IMR-90 (cell line): ENCODE data around the gene ZNF580. TPM values are rescaled to one million over a fixed set of nuclear protein-coding genes. Genes with fewer than 3 reads are reported as not detected.

ENCODE experiments used
- ATAC-seq: fragments of 200-7000 bp; cut with Tn5 transposase; 2 replicates; pipeline ENCODE4 v1.9.1; 2020; ENCODE audit warnings: low read depth, mild to moderate bottlenecking, moderate library complexity
- BruUV-seq: library from RNA; stranded (reverse); fragments of 400-500 nt; replicated peaks from 2 replicates; lab custom pipeline; 2021; lab: Mats Ljungman, UMichigan
- CTCF ChIA-PET: fragments of 300-600 bp; formaldehyde crosslinking; extraction: SDS; loops from one replicate; lab custom pipeline; 2021; ENCODE audit warnings: antibody characterized with exemption; lab: Yijun Ruan, JAX
- POLR2A ChIA-PET: fragments of 300-600 bp; sonication (Branson Sonifier 250); formaldehyde crosslinking; loops from one replicate; lab custom pipeline; 2022; ENCODE audit warnings: antibody characterized with exemption; ENCODE audit not compliant: unreplicated experiment; lab: Charles Lee
- DNase-seq: peaks from one replicate; pipeline ENCODE4 v3.0.0; 2013
- H2AFZ ChIP-seq: replicated peaks from 2 replicates; pipeline ENCODE3; 2013; ENCODE audit warnings: low read length, mild to moderate bottlenecking; ENCODE audit not compliant: poor library complexity
- H2AK5ac ChIP-seq: 2 replicates; pipeline ENCODE4 v1.6.1; 2013; ENCODE audit warnings: low read depth, low read length, inconsistent platforms
- H2AK9ac ChIP-seq: replicated peaks from 2 replicates; pipeline ENCODE3; 2013; ENCODE audit warnings: mild to moderate bottlenecking, low read depth, low read length, moderate library complexity; ENCODE audit not compliant: poor library complexity
- H2BK120ac ChIP-seq: 2 replicates; pipeline ENCODE4 v1.6.1; 2013; ENCODE audit warnings: low read depth, low read length, inconsistent platforms
- H2BK15ac ChIP-seq: 3 replicates; pipeline ENCODE4 v1.6.1; 2013; ENCODE audit warnings: low read depth, low read length, inconsistent platforms
- H2BK20ac ChIP-seq: 2 replicates; pipeline ENCODE4 v1.6.1; 2013; ENCODE audit warnings: low read depth, mild to moderate bottlenecking, inconsistent platforms, low read length, moderate library complexity
- H2BK5ac ChIP-seq: 2 replicates; pipeline ENCODE4 v1.6.1; 2013; ENCODE audit warnings: mild to moderate bottlenecking, low read depth, low read length, inconsistent platforms; ENCODE audit not compliant: poor library complexity, severe bottlenecking
- H3K14ac ChIP-seq: replicated peaks from 2 replicates; pipeline ENCODE4 v1.6.1; 2013; ENCODE audit warnings: low read depth, low read length, inconsistent platforms
- H3K18ac ChIP-seq: 2 replicates; pipeline ENCODE4 v1.6.1; 2013; ENCODE audit warnings: low read depth, low read length, control low read depth
- H3K23ac ChIP-seq: 2 replicates; pipeline ENCODE4 v1.6.1; 2013; ENCODE audit warnings: low read depth, low read length, inconsistent platforms
- H3K27ac ChIP-seq: 2 replicates; pipeline ENCODE4 v1.5.1; 2013; ENCODE audit warnings: mild to moderate bottlenecking, control low read depth, low read length; ENCODE audit not compliant: insufficient read depth
- H3K27me3 ChIP-seq: 2 replicates; pipeline ENCODE4 v1.6.1; 2013; ENCODE audit warnings: low read length; ENCODE audit not compliant: control insufficient read depth, insufficient read depth
- H3K36me3 ChIP-seq: 2 replicates; pipeline ENCODE4 v1.6.1; 2013; ENCODE audit warnings: low read length, mixed read lengths; ENCODE audit not compliant: control insufficient read depth, insufficient read depth
- H3K4ac ChIP-seq: 2 replicates; pipeline ENCODE4 v1.6.1; 2013; ENCODE audit warnings: low read depth, low read length, inconsistent platforms
- H3K4me1 ChIP-seq: 2 replicates; pipeline ENCODE4 v1.6.1; 2013; ENCODE audit warnings: low read length, mixed read lengths; ENCODE audit not compliant: control insufficient read depth, insufficient read depth
- H3K4me2 ChIP-seq: 2 replicates; pipeline ENCODE4 v1.6.1; 2013; ENCODE audit warnings: low read depth, mild to moderate bottlenecking, control low read depth, low read length, moderate library complexity
- H3K4me3 ChIP-seq: 2 replicates; pipeline ENCODE4 v1.5.1; 2013; ENCODE audit warnings: low read depth, mild to moderate bottlenecking, control low read depth, low read length, moderate library complexity; ENCODE audit not compliant: insufficient read depth
- H3K56ac ChIP-seq: 2 replicates; pipeline ENCODE4 v1.6.1; 2013; ENCODE audit warnings: low read length, inconsistent platforms; ENCODE audit not compliant: insufficient read depth; ENCODE audit errors: extremely low read depth
- H3K79me1 ChIP-seq, 2 experiments: 2 replicates each; pipeline ENCODE4 v1.6.1; 2013; ENCODE audit warnings: low read length in 2 of 2, inconsistent platforms in 1 of 2, low read depth in 1 of 2
- H3K9ac ChIP-seq: 2 replicates; pipeline ENCODE4 v1.6.1; 2013; ENCODE audit warnings: low read depth, low read length, control low read depth
- H3K9me1 ChIP-seq: 2 replicates; pipeline ENCODE4 v1.6.1; 2013; ENCODE audit warnings: low read length, inconsistent platforms; ENCODE audit not compliant: insufficient read depth
- H3K9me3 ChIP-seq: 2 replicates; pipeline ENCODE4 v1.6.1; 2013; ENCODE audit warnings: low read length; ENCODE audit not compliant: control insufficient read depth, insufficient read depth
- H4K20me1 ChIP-seq: 2 replicates; pipeline ENCODE4 v1.6.1; 2013; ENCODE audit warnings: low read length, inconsistent platforms; ENCODE audit not compliant: insufficient read depth
- H4K5ac ChIP-seq: 2 replicates; pipeline ENCODE4 v1.6.1; 2013; ENCODE audit warnings: mild to moderate bottlenecking, low read depth, low read length, control low read depth
- H4K8ac ChIP-seq, 2 experiments: 2 replicates each; pipeline ENCODE4 v1.6.1; 2013; ENCODE audit warnings: low read depth in 2 of 2, low read length in 2 of 2, control low read depth in 1 of 2, inconsistent platforms in 1 of 2
- H4K91ac ChIP-seq: 2 replicates; pipeline ENCODE4 v1.6.1; 2013; ENCODE audit warnings: low read depth, low read length, inconsistent platforms; ENCODE audit not compliant: insufficient read depth
- BHLHE40 ChIP-seq: fragments of 150-350 bp; IDR thresholded peaks from 2 replicates; pipeline ENCODE4 v1.6.1; 2016; ENCODE audit warnings: mild to moderate bottlenecking, low read depth, low read length
- CEBPB ChIP-seq: IDR thresholded peaks from 2 replicates; pipeline ENCODE4 v1.6.1; 2012; ENCODE audit warnings: low read depth, low read length, improper control_type of control experiment
- CHD1 ChIP-seq: IDR thresholded peaks from 2 replicates; pipeline ENCODE4 v1.6.1; 2012; ENCODE audit warnings: low read depth, low read length, improper control_type of control experiment
- CTCF ChIP-seq: conservative IDR thresholded peaks from 2 replicates; pipeline ENCODE4 v1.5.1; 2012; ENCODE audit warnings: mild to moderate bottlenecking, low read depth, low read length, improper control_type of control experiment
- ELK1 ChIP-seq: fragments of 150-350 bp; IDR thresholded peaks from 2 replicates; pipeline ENCODE4 v1.6.1; 2016; ENCODE audit warnings: low read depth, mild to moderate bottlenecking, low read length, moderate library complexity, borderline replicate concordance
- MAZ ChIP-seq: IDR thresholded peaks from 2 replicates; pipeline ENCODE4 v1.6.1; 2012; ENCODE audit warnings: low read depth, mild to moderate bottlenecking, low read length, improper control_type of control experiment, moderate library complexity, borderline replicate concordance
- NFE2L2 ChIP-seq: fragments of 150-350 bp; IDR thresholded peaks from 2 replicates; pipeline ENCODE4 v1.6.1; 2016; ENCODE audit warnings: low read depth, mild to moderate bottlenecking, low read length
- POLR2A ChIP-seq: IDR thresholded peaks from 2 replicates; pipeline ENCODE4 v1.6.1; 2012; ENCODE audit warnings: mild to moderate bottlenecking, low read depth, low read length
- RAD21 ChIP-seq: IDR thresholded peaks from 2 replicates; pipeline ENCODE4 v1.6.1; 2012; ENCODE audit warnings: low read length, improper control_type of control experiment
- RFX5 ChIP-seq: IDR thresholded peaks from 2 replicates; pipeline ENCODE4 v1.8.0; 2012; ENCODE audit warnings: low read depth, mild to moderate bottlenecking, low read length, moderate library complexity
- USF2 ChIP-seq: fragments of 150-350 bp; IDR thresholded peaks from 2 replicates; pipeline ENCODE4 v1.6.1; 2017; ENCODE audit warnings: mild to moderate bottlenecking, antibody characterized with exemption, low read length, low read depth
- WGBS, 2 experiments: methylation state at CpG; one replicate each; pipeline versions ENCODE4 v1.1.5 to v1.1.7; 2013; ENCODE audit warnings: missing lambda C conversion rate in 2 of 2; ENCODE audit not compliant: insufficient read length in 1 of 2; ENCODE audit errors: extremely low coverage in 2 of 2; 5-methylcytosine and 5-hydroxymethylcytosine counted together
- dilution Hi-C: fragments of 300-500 bp; cut with HindIII; formaldehyde crosslinking; loops from one replicate; pipeline ENCODE4 v1.14.3; 2018; ENCODE audit warnings: low sequenced_read_pairs; ENCODE audit not compliant: unreplicated experiment
- in situ Hi-C: fragments of 300-500 bp; cut with MboI; formaldehyde crosslinking; loops from 3 replicates; pipeline ENCODE4 v1.14.3; 2019; ENCODE audit warnings: low sequenced_read_pairs, inconsistent platforms, mixed read lengths
- intact Hi-C: fragments of 100-400 bp; cut with micrococcal nuclease; formaldehyde crosslinking; loops from 2 replicates; pipeline ENCODE4 v1.10.0; 2022
- polyA plus RNA-seq, 3 experiments: library from polyadenylated mRNA; depleted of rRNA; stranded (reverse); fragments of >200 nt; gene quantifications; 2 replicates each; pipeline ENCODE4 v1.2.3, GENCODE V29; 2012; ENCODE audit warnings: low replicate concordance in 1 of 3
- total RNA-seq: library from RNA; depleted of rRNA; stranded (reverse); fragments of >200 nt; gene quantifications from 2 replicates; pipeline ENCODE4 v1.2.3, GENCODE V29; 2012

ZNF580 gene
- total and polyA plus RNA-seq, 2 of the 4 experiments (the other 2 are of a cell fraction) = 1.4 to 36.9 TPM

DNA sequence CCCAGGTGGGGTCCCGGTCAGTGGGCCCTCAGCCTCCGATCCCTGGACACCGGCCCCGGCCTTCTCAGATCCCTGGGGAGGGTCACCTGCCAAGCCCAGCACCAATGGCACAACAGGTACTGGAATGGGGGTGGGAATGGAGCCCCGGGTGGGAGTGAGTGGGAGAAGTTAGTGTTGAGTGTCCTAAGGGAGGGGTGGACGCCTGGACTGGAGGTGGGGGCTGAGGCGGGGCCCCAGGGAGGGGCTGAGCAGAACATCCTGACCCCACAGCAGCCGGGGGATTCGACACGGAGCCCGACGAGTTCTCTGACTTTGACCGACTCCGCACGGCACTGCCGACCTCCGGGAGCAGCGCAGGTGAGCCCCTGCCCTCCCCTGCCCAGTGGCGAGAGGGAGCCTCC is 51.9 kb downstream of the ZNF580 start:
- CTCF ChIA-PET = no interaction called here
- Histone ChIP-seq H3K18ac (no peak overlapping the region), H2BK15ac (no peak overlapping the region), H3K14ac (no peak overlapping the region), H2BK120ac (no peak overlapping the region), H3K9ac (no peak overlapping the region), H4K91ac (no peak overlapping the region), H4K5ac (no peak overlapping the region), H2BK20ac (no peak overlapping the region), H3K9me3 (no peaks in the 10 kb centered on the region), H3K4me1 (no peaks in the 10 kb centered on the region), H2AK5ac (no peak overlapping the region), H3K79me1 (peaks cover 4 to 7% of the 10 kb centered on the region in 2 experiments; a peak in 2 of 4 replicates), H4K20me1 (peaks cover 8% of the 10 kb centered on the region; the same call in 1 of the 2 replicates), H3K36me3 (peaks cover 65% of the 10 kb centered on the region), H2AK9ac (no peak overlapping the region), H3K23ac (no peak overlapping the region), H4K8ac (no peak overlapping the region), H3K27ac (no peak overlapping the region), H2BK5ac (no peak overlapping the region), H3K4me3 (no peak overlapping the region), H2AFZ (no peak overlapping the region), H3K4me2 (no peak overlapping the region), H3K56ac (no peak overlapping the region), H3K27me3 (no peaks in the 10 kb centered on the region), H3K9me1 (no peaks in the 10 kb centered on the region), H3K4ac (no peak overlapping the region)
- in situ Hi-C loops (loop anchor here (25.0 kb wide), 1 partner anchor 445 kb away; the partner anchor contains the start of gene ZNF444), intact Hi-C loops (no loop called here), dilution Hi-C loops (no loop called here)
- DNase-seq = no peak
- WGBS, 2 experiments = 94% methylated on average over 10 of the region's 19 CpGs; no CpG with 5 or more reads in 1 of the 2 experiments
- no peak for ATAC-seq
- TF ChIP-seq ELK1 (no peak), BHLHE40 (no peak), CTCF (no peak), USF2 (no peak), RAD21 (no peak), RFX5 (no peak), CHD1 (no peak), NFE2L2 (no peak), CEBPB (no peak), MAZ (no peak), POLR2A (no peak)
- no TSS peak for BruUV-seq
- POLR2A ChIA-PET = no interaction called here
